H1 (cell line): Measurements from ENCODE around the gene COL6A3. TPM values are rescaled to one million over a fixed set of nuclear protein-coding genes. Genes with fewer than 3 reads are reported as not detected.
A peak's percentile ranks its signal among the peaks of the same experiment; 100 is the strongest.

Experiments
- CTCF ChIA-PET: fragments of 300-600 bp; sonication (Branson Sonifier 250); formaldehyde crosslinking; loops from one replicate; lab custom pipeline; 2021; ENCODE audit not compliant: partially characterized antibody; lab: Charles Lee
- POLR2A ChIA-PET: fragments of 300-600 bp; sonication (Branson Sonifier 250); formaldehyde crosslinking; loops from one replicate; lab custom pipeline; 2021; ENCODE audit warnings: inconsistent platforms; ENCODE audit not compliant: partially characterized antibody; lab: Charles Lee
- DNase-seq, 2 experiments: peaks; one replicate each; pipeline versions ENCODE4 v3.0.0 to v3.0.0-alpha.2; 2010 to 2022; ENCODE audit warnings: low spot score in 2 of 2, low read depth in 1 of 2, mixed read lengths in 1 of 2
- FAIRE-seq: peaks from 2 replicates; lab custom pipeline; 2011; peaks lifted over from hg19 to GRCh38; lab: Jason Lieb, UNC
- H2AFZ ChIP-seq: 2 replicates; pipeline ENCODE4 v1.8.1; 2012; ENCODE audit warnings: low read length, inconsistent platforms
- H2AK5ac ChIP-seq: 2 replicates; pipeline ENCODE4 v1.6.1; 2013; ENCODE audit warnings: low read depth, low read length
- H2BK120ac ChIP-seq: replicated peaks from 2 replicates; pipeline ENCODE3; 2013; ENCODE audit warnings: low read depth, low read length, inconsistent platforms
- H2BK12ac ChIP-seq: 2 replicates; pipeline ENCODE4 v1.6.1; 2013; ENCODE audit warnings: low read depth, low read length
- H2BK15ac ChIP-seq: 2 replicates; pipeline ENCODE4 v1.6.1; 2013; ENCODE audit warnings: low read length
- H2BK20ac ChIP-seq: 2 replicates; pipeline ENCODE4 v1.6.1; 2013; ENCODE audit warnings: low read length
- H2BK5ac ChIP-seq: 2 replicates; pipeline ENCODE4 v1.6.1; 2013; ENCODE audit warnings: low read depth, low read length
- H3K14ac ChIP-seq: 2 replicates; pipeline ENCODE4 v1.6.1; 2013; ENCODE audit warnings: inconsistent platforms; ENCODE audit not compliant: insufficient read length
- H3K18ac ChIP-seq: 2 replicates; pipeline ENCODE4 v1.6.1; 2013; ENCODE audit warnings: low read length; ENCODE audit errors: extremely low read depth
- H3K23ac ChIP-seq: 2 replicates; pipeline ENCODE4 v1.6.1; 2013; ENCODE audit warnings: inconsistent platforms; ENCODE audit not compliant: insufficient read length
- H3K23me2 ChIP-seq: 2 replicates; pipeline ENCODE4 v1.6.1; 2013; ENCODE audit warnings: low read depth, low read length
- H3K27ac ChIP-seq: 2 replicates; pipeline ENCODE4 v1.6.1; 2011; ENCODE audit warnings: low read depth, low read length, inconsistent platforms
- H3K27me3 ChIP-seq, 4 experiments: replicated peaks in 1 of 4; 1 replicate in 1 of 4; 2 replicates in 3 of 4; pipeline versions ENCODE4 v1.6.1 to v1.8.1; 2011 to 2013; ENCODE audit warnings: low read length in 3 of 4, mild to moderate bottlenecking in 3 of 4, inconsistent platforms in 2 of 4, mixed read lengths in 2 of 4, moderate library complexity in 1 of 4; ENCODE audit not compliant: control insufficient read depth in 3 of 4, insufficient read depth in 3 of 4; ENCODE audit errors: extremely low read depth in 1 of 4
- H3K36me3 ChIP-seq, 4 experiments: 2 replicates each; pipeline versions ENCODE4 v1.6.1 to v1.8.1; 2011 to 2013; ENCODE audit warnings: mild to moderate bottlenecking in 4 of 4, low read length in 3 of 4, moderate library complexity in 2 of 4, control low read depth in 1 of 4, inconsistent platforms in 1 of 4; ENCODE audit not compliant: insufficient read depth in 4 of 4, control insufficient read depth in 2 of 4
- H3K4ac ChIP-seq: replicated peaks from 2 replicates; pipeline ENCODE3; 2013; ENCODE audit warnings: low read length, low read depth, mixed read lengths, inconsistent platforms; ENCODE audit not compliant: insufficient read length
- H3K4me1 ChIP-seq, 4 experiments: replicated peaks in 1 of 4; 1 replicate in 1 of 4; 2 replicates in 3 of 4; pipeline versions ENCODE4 v1.6.1 to v1.8.1; 2011 to 2013; ENCODE audit warnings: low read length in 3 of 4, inconsistent platforms in 2 of 4, mixed read lengths in 1 of 4; ENCODE audit not compliant: insufficient read depth in 4 of 4, control insufficient read depth in 3 of 4
- H3K4me2 ChIP-seq, 2 experiments: 2 replicates each; pipeline versions ENCODE4 v1.6.1 to v1.8.1; 2011 to 2013; ENCODE audit warnings: low read depth in 2 of 2, low read length in 2 of 2, control low read depth in 1 of 2, inconsistent platforms in 1 of 2, mild to moderate bottlenecking in 1 of 2; ENCODE audit not compliant: insufficient read depth in 1 of 2
- H3K4me3 ChIP-seq, 4 experiments: fragments of 200-600, 300-600 bp in 1 of 4; sonication (generic), shearing (Covaris generic), sonication (Bioruptor Twin) in 1 of 4; 2 replicates each; pipeline versions ENCODE4 v1.5.1 to v1.8.1; 2011 to 2016; ENCODE audit warnings: low read length in 4 of 4, low read depth in 3 of 4, control low read depth in 2 of 4, inconsistent platforms in 2 of 4, mild to moderate bottlenecking in 2 of 4, mixed read lengths in 1 of 4, moderate library complexity in 1 of 4; ENCODE audit not compliant: insufficient read depth in 2 of 4; ENCODE audit errors: extremely low read depth in 1 of 4
- H3K56ac ChIP-seq: replicated peaks from 2 replicates; pipeline ENCODE3; 2013; ENCODE audit warnings: low read depth, mild to moderate bottlenecking, mixed read lengths, low read length, inconsistent platforms; ENCODE audit not compliant: insufficient read length
- H3K79me1 ChIP-seq: 2 replicates; pipeline ENCODE4 v1.6.1; 2013; ENCODE audit warnings: low read depth, low read length, control low read depth
- H3K79me2 ChIP-seq, 2 experiments: 2 replicates each; pipeline versions ENCODE4 v1.6.1 to v1.8.1; 2012 to 2013; ENCODE audit warnings: low read length in 2 of 2, mild to moderate bottlenecking in 2 of 2, inconsistent platforms in 1 of 2; ENCODE audit not compliant: insufficient read depth in 2 of 2, control insufficient read depth in 1 of 2
- H3K9ac ChIP-seq, 4 experiments: replicated peaks in 1 of 4; 1 replicate in 1 of 4; 2 replicates in 3 of 4; pipeline versions ENCODE4 v1.6.1 to v1.8.1; 2011 to 2013; ENCODE audit warnings: low read depth in 3 of 4, low read length in 3 of 4, control low read depth in 2 of 4, mild to moderate bottlenecking in 2 of 4, moderate library complexity in 2 of 4, inconsistent platforms in 1 of 4; ENCODE audit errors: extremely low read depth in 1 of 4
- H3K9me3 ChIP-seq, 2 experiments: 2 replicates each; pipeline versions ENCODE4 v1.6.1 to v1.8.1; 2012 to 2013; ENCODE audit warnings: mild to moderate bottlenecking in 2 of 2, moderate library complexity in 2 of 2, control low read depth in 1 of 2, inconsistent platforms in 1 of 2, low read depth in 1 of 2, low read length in 1 of 2, mixed read lengths in 1 of 2; ENCODE audit not compliant: insufficient read depth in 2 of 2
- H4K20me1 ChIP-seq, 2 experiments: replicated peaks in 1 of 2; 2 replicates each; pipeline versions ENCODE3 to v1.8.1; 2011 to 2013; ENCODE audit warnings: inconsistent platforms in 2 of 2, low read length in 2 of 2, mild to moderate bottlenecking in 1 of 2; ENCODE audit not compliant: insufficient read depth in 2 of 2, control insufficient read depth in 1 of 2
- H4K5ac ChIP-seq: 2 replicates; pipeline ENCODE4 v1.6.1; 2013; ENCODE audit warnings: low read length, low read depth, mixed read lengths, inconsistent platforms; ENCODE audit not compliant: insufficient read length
- H4K8ac ChIP-seq: 2 replicates; pipeline ENCODE4 v1.8.0; 2013; ENCODE audit warnings: mild to moderate bottlenecking, moderate library complexity, low read length, inconsistent platforms; ENCODE audit not compliant: insufficient read depth; ENCODE audit errors: extremely low read depth
- H4K91ac ChIP-seq: replicated peaks from 2 replicates; pipeline ENCODE3; 2013; ENCODE audit warnings: low read length, mixed read lengths, inconsistent platforms; ENCODE audit not compliant: insufficient read length
- CTCF ChIP-seq, 3 experiments: IDR thresholded peaks; 1 replicate in 2 of 3; 2 replicates in 1 of 3; pipeline versions ENCODE4 v1.5.1 to v1.6.1; 2011; ENCODE audit warnings: low read length in 3 of 3, mild to moderate bottlenecking in 3 of 3, inconsistent platforms in 2 of 3, low read depth in 1 of 3, moderate library complexity in 1 of 3; ENCODE audit not compliant: insufficient read depth in 1 of 3; ENCODE audit errors: control extremely low read depth in 1 of 3
- POLR2A ChIP-seq, 2 experiments: IDR thresholded peaks; 1 replicate in 1 of 2; 2 replicates in 1 of 2; pipeline ENCODE4 v1.6.1; 2011; ENCODE audit warnings: low read depth in 2 of 2, low read length in 2 of 2, mild to moderate bottlenecking in 2 of 2; ENCODE audit errors: control extremely low read depth in 1 of 2
- RAD21 ChIP-seq, 2 experiments: IDR thresholded peaks in 1 of 2; conservative IDR thresholded peaks in 1 of 2; 2 replicates each; pipeline ENCODE4 v1.6.1; 2011; ENCODE audit warnings: low read depth in 2 of 2, low read length in 2 of 2, improper control_type of control experiment in 1 of 2, inconsistent platforms in 1 of 2, mild to moderate bottlenecking in 1 of 2, moderate library complexity in 1 of 2
- WGBS, 2 experiments: shearing (Covaris generic) in 1 of 2; methylation state at CpG; one replicate each; pipeline versions ENCODE4 v1.1.6 to v1.1.7; 2013 to 2015; ENCODE audit warnings: low lambda C conversion rate in 2 of 2, mixed read lengths in 2 of 2, inconsistent platforms in 1 of 2, low coverage in 1 of 2, missing lambda C conversion rate in 1 of 2; ENCODE audit not compliant: insufficient replicate concordance in 2 of 2, insufficient coverage in 1 of 2, insufficient read length in 1 of 2; ENCODE audit errors: extremely low coverage in 1 of 2, missing lambda C conversion rate in 1 of 2; 5-methylcytosine and 5-hydroxymethylcytosine counted together
- polyA plus RNA-seq, 7 experiments: library from polyadenylated mRNA; depleted of rRNA in 3 of 7; stranded (reverse) in 5 of 7; unstranded in 2 of 7; fragments of >200 nt in 5 of 7; fragments of 200-250 nt in 2 of 7; gene quantifications; 1 replicate in 5 of 7; 2 replicates in 1 of 7; 4 replicates in 1 of 7; pipeline versions ENCODE4 v1.2.1 to v1.2.3, GENCODE V29; 2011 to 2013; ENCODE audit warnings: missing spikeins in 2 of 7, mixed read lengths in 2 of 7
- total RNA-seq: library from RNA; stranded (reverse); fragmentation: NEBNext Ultra II Directional; extraction: Animal tissue kit (Norgen Biotek cat#: 25700); gene quantifications from 2 replicates; pipeline ENCODE4 v1.2.1, GENCODE V29; 2021

Gene COL6A3
- total and polyA plus RNA-seq, 2 of the 8 experiments (the other 6 are each of a cell fraction or from before 2014, with no cell fraction given), result 1.2 to 3.4 TPM

GRCh38 chr2:237310515-237311114 is 103.3 kb downstream of the COL6A3 start:
- Histone ChIP-seq H3K56ac (no peak overlapping the region), H3K9me3 (no peaks in the 10 kb centered on the region), H3K14ac (no peak overlapping the region), H4K20me1 (no peaks in the 10 kb centered on the region), H2BK120ac (no peak overlapping the region), H3K27ac (no peak overlapping the region), H3K4me3 (no peak overlapping the region), H3K79me2 (no peaks in the 10 kb centered on the region), H3K4ac (no peak overlapping the region), H2BK5ac (no peak overlapping the region), H3K27me3 (0 out of 7 replicates have a peak, but pooled peaks cover 0 to 2% (median 0%) of the 10 kb centered on the region in 4 experiments), H4K91ac (no peak overlapping the region), H3K79me1 (no peaks in the 10 kb centered on the region; the same call in 1 of the 2 replicates), H2AFZ (no peak overlapping the region), H3K18ac (no peak overlapping the region), H2BK20ac (no peak overlapping the region), H4K5ac (no peak overlapping the region), H3K23ac (no peak overlapping the region), H3K9ac (no peak overlapping the region), H2BK12ac (no peak overlapping the region), H3K4me1 (peaks cover 0 to 3% (median under 1%) of the 10 kb centered on the region in 4 experiments; a peak in 1 of 7 replicates), H3K23me2 (no peaks in the 10 kb centered on the region), H3K4me2 (no peak overlapping the region), H3K36me3 (no peaks in the 10 kb centered on the region), H4K8ac (no peak overlapping the region), H2BK15ac (no peak overlapping the region), H2AK5ac (no peak overlapping the region)
- POLR2A ChIA-PET, result interaction anchor here (0.8 kb wide), 1 partner anchor 10 kb away, joined by 3 read pairs; no protein-coding TSS in a partner anchor
- WGBS, 2 experiments, result 81% methylated on average over 9 of the region's 14 CpGs; no CpG with 5 or more reads in 1 of the 2 experiments
- DNase-seq (no peak), FAIRE-seq (no peak)
- CTCF ChIA-PET, result interaction anchor here (0.6 to 4.4 kb wide), 5 partner anchors 12 to 149 kb away, joined by 3 to 32 read pairs (median 4); no protein-coding TSS in a partner anchor
- TF ChIP-seq POLR2A (IDR thresholded peaks at IDR 0.05; ENCODE audit: control extremely low read depth in 1 of 2, low read depth in 2 of 2, low read length in 2 of 2) (no peak), RAD21 (IDR thresholded peaks at IDR 0.05 in 1 of 2, conservative IDR thresholded peaks at IDR 0.05 in 1 of 2; ENCODE audit: low read depth in 2 of 2, low read length in 2 of 2) (peak; percentile 27 to 32; a peak in 3 of 4 replicates), CTCF (IDR thresholded peaks at IDR 0.05; ENCODE audit: control extremely low read depth in 1 of 3, insufficient read depth in 1 of 3, low read depth in 1 of 3, low read length in 3 of 3) (peak in 2 of 3 experiments; percentile 6 to 23; a peak in 3 of 4 replicates)
